ENCODE measurements around the gene FGFR2.
A peak's percentile ranks its signal among the peaks of the same experiment; 100 is the strongest.

The FGFR2 gene

GRCh38 chr10:121599947-121600346 is 1.7 kb upstream of the FGFR2 start:
- no peak overlapping the region for H2AFZ ChIP-seq (ENCODE audit: low read depth, low read length)
- H3K9me3 ChIP-seq (ENCODE audit: insufficient read depth, low read length): no peaks in the 10 kb centered on the region
- H3K4me2 ChIP-seq (ENCODE audit: low read length): peak overlapping the region; percentile 81
- H3K27ac ChIP-seq (ENCODE audit: low read length): no peak overlapping the region
- TF ChIP-seq CTCF (IDR thresholded peaks at IDR 0.05; ENCODE audit: low read depth, low read length): no peak
- TF ChIP-seq EZH2phosphoT487 (IDR thresholded peaks at IDR 0.05; ENCODE audit: low read depth): no peak
- H3K4me1 ChIP-seq (ENCODE audit: low read length): peaks cover 17% of the 10 kb centered on the region
- no peaks in the 10 kb centered on the region for H3K79me2 ChIP-seq (ENCODE audit: low read length)
- H3K9ac ChIP-seq (ENCODE audit: low read length): no peak overlapping the region
- H3K36me3 ChIP-seq (replicated peaks; ENCODE audit: low read depth, low read length): no peaks in the 10 kb centered on the region
- H3K27me3 ChIP-seq (ENCODE audit: low read depth, low read length): peaks cover 4% of the 10 kb centered on the region; the same call in 1 of the 2 replicates
- H4K20me1 ChIP-seq (ENCODE audit: insufficient read depth, low read length): no peaks in the 10 kb centered on the region
- no peak overlapping the region for H3K4me3 ChIP-seq (ENCODE audit: low read length)

- H3K4me1 ChIP-seq (ENCODE audit: low read length): peaks cover 14% of the 10 kb centered on the region
- H3K27ac ChIP-seq (ENCODE audit: low read length): no peak overlapping the region
- no peak overlapping the region for H3K9ac ChIP-seq (ENCODE audit: low read length)
- H3K9me3 ChIP-seq (ENCODE audit: insufficient read depth, low read length): no peaks in the 10 kb centered on the region
- H3K4me3 ChIP-seq (ENCODE audit: low read length): no peak overlapping the region
- H2AFZ ChIP-seq (ENCODE audit: low read depth, low read length): no peak overlapping the region
- TF ChIP-seq EZH2phosphoT487 (IDR thresholded peaks at IDR 0.05; ENCODE audit: low read depth): no peak
- no peak for TF ChIP-seq CTCF (IDR thresholded peaks at IDR 0.05; ENCODE audit: low read depth, low read length)
- no peaks in the 10 kb centered on the region for H3K79me2 ChIP-seq (ENCODE audit: low read length)
- H4K20me1 ChIP-seq (ENCODE audit: insufficient read depth, low read length): no peaks in the 10 kb centered on the region
- peaks cover 4% of the 10 kb centered on the region; the same call in 1 of the 2 replicates for H3K27me3 ChIP-seq (ENCODE audit: low read depth, low read length)
- no peak overlapping the region for H3K4me2 ChIP-seq (ENCODE audit: low read length)
- no peaks in the 10 kb centered on the region for H3K36me3 ChIP-seq (replicated peaks; ENCODE audit: low read depth, low read length)
Observed at GRCh38 chr10:121597504-121598262, 561 bp downstream of the FGFR2 start.

- no peaks in the 10 kb centered on the region for H3K36me3 ChIP-seq (replicated peaks; ENCODE audit: low read depth, low read length)
- H3K9ac ChIP-seq (ENCODE audit: low read length): no peak overlapping the region
- no peaks in the 10 kb centered on the region for H3K9me3 ChIP-seq (ENCODE audit: insufficient read depth, low read length)
- TF ChIP-seq CTCF (IDR thresholded peaks at IDR 0.05; ENCODE audit: low read depth, low read length) (no peak), EZH2phosphoT487 (IDR thresholded peaks at IDR 0.05; ENCODE audit: low read depth) (no peak)
- no peak overlapping the region for H3K27ac ChIP-seq (ENCODE audit: low read length)
- H3K79me2 ChIP-seq (ENCODE audit: low read length): no peaks in the 10 kb centered on the region
- H3K4me2 ChIP-seq (ENCODE audit: low read length): no peak overlapping the region
- no peaks in the 10 kb centered on the region for H4K20me1 ChIP-seq (ENCODE audit: insufficient read depth, low read length)
- peaks cover 14% of the 10 kb centered on the region for H3K4me1 ChIP-seq (ENCODE audit: low read length)
- no peak overlapping the region for H2AFZ ChIP-seq (ENCODE audit: low read depth, low read length)
- H3K4me3 ChIP-seq (ENCODE audit: low read length): no peak overlapping the region
- peaks cover 4% of the 10 kb centered on the region; the same call in 1 of the 2 replicates for H3K27me3 ChIP-seq (ENCODE audit: low read depth, low read length)
Observed at GRCh38 chr10:121596689-121597503, 1.3 kb downstream of the FGFR2 start.

Data from OCI-LY3 (cell line).